ENCODE measurements around the gene PCDHB9.

The PCDHB9 gene

DNA sequence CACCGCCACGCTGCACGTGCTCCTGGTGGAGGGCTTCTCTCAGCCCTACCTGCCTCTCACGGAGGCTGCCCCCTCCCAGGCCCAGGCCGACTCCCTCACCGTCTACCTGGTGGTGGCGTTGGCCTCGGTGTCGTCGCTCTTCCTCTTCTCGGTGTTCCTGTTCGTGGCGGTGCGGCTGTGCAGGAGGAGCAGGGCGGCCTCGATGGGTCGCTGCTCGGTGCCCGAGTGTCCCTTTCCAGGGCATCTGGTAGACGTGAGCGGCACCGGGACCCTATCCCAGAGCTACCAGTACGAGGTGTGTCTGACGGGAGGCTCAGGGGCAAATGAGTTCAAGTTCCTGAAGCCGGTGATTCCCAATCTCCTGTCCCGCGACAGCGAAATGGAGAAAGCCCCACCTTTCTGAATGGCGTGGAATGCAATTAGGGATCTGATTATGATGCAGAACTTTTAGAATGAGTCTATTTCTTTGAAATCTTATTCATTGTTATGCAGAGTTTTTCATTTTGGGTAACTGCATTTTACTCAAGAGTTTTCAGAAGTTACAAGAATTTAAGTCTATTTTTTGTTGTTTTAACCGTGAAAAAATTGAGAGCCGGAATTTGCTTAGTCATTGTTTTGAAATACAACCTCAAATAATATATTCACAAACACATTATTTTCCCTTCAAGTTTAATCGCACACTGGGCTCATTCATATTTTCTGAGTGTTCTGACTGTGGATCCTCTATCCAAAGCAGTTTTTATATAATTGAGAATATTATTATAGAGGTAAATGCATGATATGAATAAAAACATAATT is 49.8 kb downstream of the PCDHB9 start:
- DNase-seq (ENCODE audit: low read depth in 2 of 2), result no peak

Data from stimulated activated CD8-positive, alpha-beta memory T cell treated with anti-CD3 and anti-CD28 coated beads, Interleukin-7, amount 100 ng/mL, for 4 hours (primary cell).